ENCODE data around the gene COX6A1. TPM values are rescaled to one million over a fixed set of nuclear protein-coding genes. Genes with fewer than 3 reads are reported as not detected.

COX6A1 gene
- total and polyA plus RNA-seq, 4 donors, result 338 to 910 (median 536) TPM

DNA sequence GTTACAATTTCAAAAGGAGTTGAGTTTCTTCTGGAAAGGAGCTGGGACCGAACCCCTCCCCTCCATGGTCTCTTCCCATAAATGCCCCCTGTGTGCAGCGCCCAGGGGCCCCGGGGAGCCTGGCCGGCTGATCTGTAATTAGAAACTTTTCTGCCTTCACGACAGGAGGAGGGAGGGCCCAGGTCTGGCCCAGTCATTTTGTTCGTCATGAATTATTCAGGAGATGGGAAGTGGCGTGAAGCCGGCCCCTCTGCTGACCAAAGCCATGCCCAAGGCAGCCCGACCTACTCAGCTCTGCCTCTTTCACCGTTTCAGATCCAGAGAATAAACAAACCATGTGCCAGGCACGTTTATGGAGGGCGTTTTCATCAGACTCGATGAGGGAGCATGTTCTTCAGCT, 35.7 kb upstream of the COX6A1 start:
- Histone ChIP-seq H3K9me3 (ENCODE audit: control insufficient read depth in 4 of 4, low read length in 3 of 4) (no peaks in the 10 kb centered on the region), H3K36me3 (ENCODE audit: control insufficient read depth in 4 of 4, insufficient read depth in 3 of 4, low read depth in 1 of 4, low read length in 3 of 4) (no peaks in the 10 kb centered on the region), H3K27me3 (ENCODE audit: control insufficient read depth in 4 of 4, insufficient read depth in 4 of 4, low read length in 3 of 4) (no peaks in the 10 kb centered on the region), H3K9ac (ENCODE audit: low read depth in 1 of 2, low read length in 2 of 2) (no peak overlapping the region), H3K4me1 (ENCODE audit: control insufficient read depth in 4 of 4, insufficient read depth in 4 of 4, low read length in 3 of 4) (peaks cover 0 to 11% (median 5%) of the 10 kb centered on the region in 4 donors), H3K4me3 (ENCODE audit: low read depth in 1 of 3, low read length in 3 of 3) (no peak overlapping the region), H3K27ac (ENCODE audit: low read depth in 1 of 2, low read length in 2 of 2) (no peak overlapping the region)
- DNase-seq (ENCODE audit: low spot score), result no peak
- TF ChIP-seq TAF1 (conservative IDR thresholded peaks at IDR 0.05) (no peak), HNF4G (IDR thresholded peaks at IDR 0.05) (no peak), YY1 (IDR thresholded peaks at IDR 0.05) (no peak), FOXA2 (IDR thresholded peaks at IDR 0.05) (no peak), HNF4A (conservative IDR thresholded peaks at IDR 0.05) (no peak), JUND (IDR thresholded peaks at IDR 0.05) (no peak), FOXA1 (IDR thresholded peaks at IDR 0.05) (no peak), GABPA (IDR thresholded peaks at IDR 0.05 in 1 of 2, conservative IDR thresholded peaks at IDR 0.05 in 1 of 2) (no peak), SP1 (IDR thresholded peaks at IDR 0.05) (no peak)
- TF ChIP-seq, protein P1, sequence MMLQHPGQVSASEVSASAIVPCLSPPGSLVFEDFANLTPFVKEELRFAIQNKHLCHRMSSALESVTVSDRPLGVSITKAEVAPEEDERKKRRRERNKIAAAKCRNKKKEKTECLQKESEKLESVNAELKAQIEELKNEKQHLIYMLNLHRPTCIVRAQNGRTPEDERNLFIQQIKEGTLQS (IDR thresholded peaks at IDR 0.05), result no peak
- TF ChIP-seq, protein P2, sequence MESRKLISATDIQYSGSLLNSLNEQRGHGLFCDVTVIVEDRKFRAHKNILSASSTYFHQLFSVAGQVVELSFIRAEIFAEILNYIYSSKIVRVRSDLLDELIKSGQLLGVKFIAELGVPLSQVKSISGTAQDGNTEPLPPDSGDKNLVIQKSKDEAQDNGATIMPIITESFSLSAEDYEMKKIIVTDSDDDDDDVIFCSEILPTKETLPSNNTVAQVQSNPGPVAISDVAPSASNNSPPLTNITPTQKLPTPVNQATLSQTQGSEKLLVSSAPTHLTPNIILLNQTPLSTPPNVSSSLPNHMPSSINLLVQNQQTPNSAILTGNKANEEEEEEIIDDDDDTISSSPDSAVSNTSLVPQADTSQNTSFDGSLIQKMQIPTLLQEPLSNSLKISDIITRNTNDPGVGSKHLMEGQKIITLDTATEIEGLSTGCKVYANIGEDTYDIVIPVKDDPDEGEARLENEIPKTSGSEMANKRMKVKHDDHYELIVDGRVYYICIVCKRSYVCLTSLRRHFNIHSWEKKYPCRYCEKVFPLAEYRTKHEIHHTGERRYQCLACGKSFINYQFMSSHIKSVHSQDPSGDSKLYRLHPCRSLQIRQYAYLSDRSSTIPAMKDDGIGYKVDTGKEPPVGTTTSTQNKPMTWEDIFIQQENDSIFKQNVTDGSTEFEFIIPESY (IDR thresholded peaks at IDR 0.05), result no peak
- TF ChIP-seq, protein P3, sequence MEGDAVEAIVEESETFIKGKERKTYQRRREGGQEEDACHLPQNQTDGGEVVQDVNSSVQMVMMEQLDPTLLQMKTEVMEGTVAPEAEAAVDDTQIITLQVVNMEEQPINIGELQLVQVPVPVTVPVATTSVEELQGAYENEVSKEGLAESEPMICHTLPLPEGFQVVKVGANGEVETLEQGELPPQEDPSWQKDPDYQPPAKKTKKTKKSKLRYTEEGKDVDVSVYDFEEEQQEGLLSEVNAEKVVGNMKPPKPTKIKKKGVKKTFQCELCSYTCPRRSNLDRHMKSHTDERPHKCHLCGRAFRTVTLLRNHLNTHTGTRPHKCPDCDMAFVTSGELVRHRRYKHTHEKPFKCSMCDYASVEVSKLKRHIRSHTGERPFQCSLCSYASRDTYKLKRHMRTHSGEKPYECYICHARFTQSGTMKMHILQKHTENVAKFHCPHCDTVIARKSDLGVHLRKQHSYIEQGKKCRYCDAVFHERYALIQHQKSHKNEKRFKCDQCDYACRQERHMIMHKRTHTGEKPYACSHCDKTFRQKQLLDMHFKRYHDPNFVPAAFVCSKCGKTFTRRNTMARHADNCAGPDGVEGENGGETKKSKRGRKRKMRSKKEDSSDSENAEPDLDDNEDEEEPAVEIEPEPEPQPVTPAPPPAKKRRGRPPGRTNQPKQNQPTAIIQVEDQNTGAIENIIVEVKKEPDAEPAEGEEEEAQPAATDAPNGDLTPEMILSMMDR (IDR thresholded peaks at IDR 0.05; ENCODE audit: low read depth, low read length, missing input control), result no peak
- TF ChIP-seq, protein P4, sequence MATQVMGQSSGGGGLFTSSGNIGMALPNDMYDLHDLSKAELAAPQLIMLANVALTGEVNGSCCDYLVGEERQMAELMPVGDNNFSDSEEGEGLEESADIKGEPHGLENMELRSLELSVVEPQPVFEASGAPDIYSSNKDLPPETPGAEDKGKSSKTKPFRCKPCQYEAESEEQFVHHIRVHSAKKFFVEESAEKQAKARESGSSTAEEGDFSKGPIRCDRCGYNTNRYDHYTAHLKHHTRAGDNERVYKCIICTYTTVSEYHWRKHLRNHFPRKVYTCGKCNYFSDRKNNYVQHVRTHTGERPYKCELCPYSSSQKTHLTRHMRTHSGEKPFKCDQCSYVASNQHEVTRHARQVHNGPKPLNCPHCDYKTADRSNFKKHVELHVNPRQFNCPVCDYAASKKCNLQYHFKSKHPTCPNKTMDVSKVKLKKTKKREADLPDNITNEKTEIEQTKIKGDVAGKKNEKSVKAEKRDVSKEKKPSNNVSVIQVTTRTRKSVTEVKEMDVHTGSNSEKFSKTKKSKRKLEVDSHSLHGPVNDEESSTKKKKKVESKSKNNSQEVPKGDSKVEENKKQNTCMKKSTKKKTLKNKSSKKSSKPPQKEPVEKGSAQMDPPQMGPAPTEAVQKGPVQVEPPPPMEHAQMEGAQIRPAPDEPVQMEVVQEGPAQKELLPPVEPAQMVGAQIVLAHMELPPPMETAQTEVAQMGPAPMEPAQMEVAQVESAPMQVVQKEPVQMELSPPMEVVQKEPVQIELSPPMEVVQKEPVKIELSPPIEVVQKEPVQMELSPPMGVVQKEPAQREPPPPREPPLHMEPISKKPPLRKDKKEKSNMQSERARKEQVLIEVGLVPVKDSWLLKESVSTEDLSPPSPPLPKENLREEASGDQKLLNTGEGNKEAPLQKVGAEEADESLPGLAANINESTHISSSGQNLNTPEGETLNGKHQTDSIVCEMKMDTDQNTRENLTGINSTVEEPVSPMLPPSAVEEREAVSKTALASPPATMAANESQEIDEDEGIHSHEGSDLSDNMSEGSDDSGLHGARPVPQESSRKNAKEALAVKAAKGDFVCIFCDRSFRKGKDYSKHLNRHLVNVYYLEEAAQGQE (IDR thresholded peaks at IDR 0.05), result no peak
- WGBS, result 58% methylated on average over 13 of the region's 13 CpGs

DNA sequence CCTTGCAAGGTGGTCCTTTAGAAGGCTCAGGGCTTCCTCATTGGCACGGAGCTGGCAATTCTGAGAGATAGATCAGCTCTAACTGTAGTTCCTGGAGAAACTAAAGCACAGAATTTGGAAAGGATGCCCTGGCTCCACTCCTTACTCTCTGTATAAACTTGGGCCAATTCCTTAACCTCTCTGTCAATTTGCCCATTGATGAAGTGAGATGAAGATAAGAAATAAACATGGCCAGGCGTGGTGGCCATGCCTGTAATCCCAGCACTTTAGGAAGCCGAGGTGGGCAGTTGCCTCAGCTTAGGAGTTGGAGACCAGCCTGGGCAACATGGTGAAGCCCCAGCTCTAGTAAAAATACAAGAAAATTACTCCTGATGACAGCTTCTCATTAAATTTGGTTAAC, 34.0 kb upstream of the COX6A1 start:
- no peaks in the 10 kb centered on the region for H3K9me3 ChIP-seq (ENCODE audit: control insufficient read depth in 4 of 4, low read length in 3 of 4)
- H3K27me3 ChIP-seq (ENCODE audit: control insufficient read depth in 4 of 4, insufficient read depth in 4 of 4, low read length in 3 of 4), result no peaks in the 10 kb centered on the region
- H3K36me3 ChIP-seq (ENCODE audit: control insufficient read depth in 4 of 4, insufficient read depth in 3 of 4, low read depth in 1 of 4, low read length in 3 of 4), result no peaks in the 10 kb centered on the region
- H3K4me1 ChIP-seq (ENCODE audit: control insufficient read depth in 4 of 4, insufficient read depth in 4 of 4, low read length in 3 of 4), result no peaks in the 10 kb centered on the region
- 85% methylated on average over 3 of the region's 3 CpGs for WGBS
- DNase-seq (ENCODE audit: low spot score), result no peak
- H3K27ac ChIP-seq (ENCODE audit: low read depth in 1 of 2, low read length in 2 of 2), result no peak overlapping the region
- H3K9ac ChIP-seq (ENCODE audit: low read depth in 1 of 2, low read length in 2 of 2), result no peak overlapping the region
- H3K4me3 ChIP-seq (ENCODE audit: low read depth in 1 of 3, low read length in 3 of 3), result no peak overlapping the region
- TF ChIP-seq, protein P2 (IDR thresholded peaks at IDR 0.05), result no peak
- TF ChIP-seq, protein P5, sequence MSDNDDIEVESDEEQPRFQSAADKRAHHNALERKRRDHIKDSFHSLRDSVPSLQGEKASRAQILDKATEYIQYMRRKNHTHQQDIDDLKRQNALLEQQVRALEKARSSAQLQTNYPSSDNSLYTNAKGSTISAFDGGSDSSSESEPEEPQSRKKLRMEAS (IDR thresholded peaks at IDR 0.05), result no peak
- TF ChIP-seq HNF4A (conservative IDR thresholded peaks at IDR 0.05), result no peak
- TF ChIP-seq TAF1 (conservative IDR thresholded peaks at IDR 0.05), result no peak
- TF ChIP-seq SP1 (IDR thresholded peaks at IDR 0.05), result no peak
- TF ChIP-seq, protein P1 (IDR thresholded peaks at IDR 0.05), result no peak
- TF ChIP-seq HNF4G (IDR thresholded peaks at IDR 0.05), result no peak
- no peak for TF ChIP-seq GABPA (IDR thresholded peaks at IDR 0.05 in 1 of 2, conservative IDR thresholded peaks at IDR 0.05 in 1 of 2)
- TF ChIP-seq, protein P3 (IDR thresholded peaks at IDR 0.05; ENCODE audit: low read depth, low read length, missing input control), result no peak
- TF ChIP-seq NR2F2 (IDR thresholded peaks at IDR 0.05), result no peak
- TF ChIP-seq JUND (IDR thresholded peaks at IDR 0.05), result no peak
- TF ChIP-seq RAD21 (IDR thresholded peaks at IDR 0.05), result no peak
- TF ChIP-seq EGR1 (IDR thresholded peaks at IDR 0.05; ENCODE audit: low read depth in 2 of 2), result no peak
- TF ChIP-seq FOXA2 (IDR thresholded peaks at IDR 0.05), result no peak
- no peak for TF ChIP-seq FOXA1 (IDR thresholded peaks at IDR 0.05)

Data from liver (tissue), 9 donors.